H1 (cell line): Measurements from ENCODE around the gene BORCS6. TPM values are rescaled to one million over a fixed set of nuclear protein-coding genes. Genes with fewer than 3 reads are reported as not detected.

Source experiments
- ASH2L ChIP-seq: fragments of 200-600, 300-600 bp; sonication (generic); IDR thresholded peaks from one replicate; pipeline ENCODE4 v1.7.1; 2017; ENCODE audit warnings: low read length
- BRCA1 ChIP-seq: IDR thresholded peaks from 2 replicates; pipeline ENCODE4 v1.6.1; 2012; ENCODE audit warnings: low read depth, low read length, improper control_type of control experiment
- CBX5 ChIP-seq: fragments of 300-800, 300-1000 bp; sonication (generic); IDR thresholded peaks from 2 replicates; pipeline ENCODE4 v1.7.1; 2016; ENCODE audit warnings: antibody characterized with exemption, low read length, low read depth
- CEBPB ChIP-seq: IDR thresholded peaks from 2 replicates; pipeline ENCODE4 v1.6.1; 2012; ENCODE audit warnings: low read depth, low read length
- EP300 ChIP-seq, 2 experiments: IDR thresholded peaks; 1 replicate in 1 of 2; 2 replicates in 1 of 2; pipeline ENCODE4 v1.6.1; 2011 to 2012; ENCODE audit warnings: low read depth in 2 of 2, low read length in 2 of 2, mild to moderate bottlenecking in 2 of 2, borderline replicate concordance in 1 of 2, inconsistent platforms in 1 of 2, moderate library complexity in 1 of 2
- EZH2 ChIP-seq: fragments of 200-600 bp; sonication (generic); IDR thresholded peaks from 2 replicates; pipeline ENCODE4 v1.7.1; 2012; ENCODE audit warnings: low read depth, mild to moderate bottlenecking, moderate library complexity, low read length, inconsistent platforms; ENCODE audit not compliant: severe bottlenecking
- JUND ChIP-seq: IDR thresholded peaks from 2 replicates; pipeline ENCODE4 v1.6.1; 2011; ENCODE audit warnings: mild to moderate bottlenecking, improper control_type of control experiment, low read length
- KDM1A ChIP-seq: fragments of 200-600, 300-600 bp; sonication (generic); IDR thresholded peaks from 2 replicates; pipeline ENCODE4 v1.7.1; 2016; ENCODE audit warnings: mild to moderate bottlenecking, low read length, borderline replicate concordance
- KDM4A ChIP-seq: IDR thresholded peaks from one replicate; pipeline ENCODE4 v1.7.1; 2012; ENCODE audit warnings: low read depth, mild to moderate bottlenecking, moderate library complexity, low read length, inconsistent platforms; ENCODE audit not compliant: severe bottlenecking
- KDM5A ChIP-seq: fragments of 200-600 bp; IDR thresholded peaks from 2 replicates; pipeline ENCODE4 v1.7.1; 2012; ENCODE audit warnings: mild to moderate bottlenecking, low read length, inconsistent platforms, mixed read lengths
- MAFK ChIP-seq: IDR thresholded peaks from 2 replicates; pipeline ENCODE4 v1.6.1; 2012; ENCODE audit warnings: low read depth, mild to moderate bottlenecking, improper control_type of control experiment, low read length
- POLR2AphosphoS5 ChIP-seq: IDR thresholded peaks from 2 replicates; pipeline ENCODE4 v1.6.1; 2011; ENCODE audit warnings: low read depth, low read length
- POU5F1 ChIP-seq: IDR thresholded peaks from 2 replicates; pipeline ENCODE4 v1.6.1; 2011; ENCODE audit warnings: low read depth, mild to moderate bottlenecking, low read length, moderate library complexity
- SIN3A ChIP-seq, 2 experiments: IDR thresholded peaks in 1 of 2; conservative IDR thresholded peaks in 1 of 2; 2 replicates each; pipeline ENCODE4 v1.6.1; 2011 to 2012; ENCODE audit warnings: low read length in 2 of 2, improper control_type of control experiment in 1 of 2, low read depth in 1 of 2, mild to moderate bottlenecking in 1 of 2
- SP1 ChIP-seq: IDR thresholded peaks from 2 replicates; pipeline ENCODE4 v1.6.1; 2011; ENCODE audit warnings: low read depth, low read length
- SUZ12 ChIP-seq: fragments of 200-600 bp; sonication (generic); IDR thresholded peaks from 2 replicates; pipeline ENCODE4 v1.6.1; 2012; ENCODE audit warnings: mild to moderate bottlenecking, inconsistent platforms, low read length, moderate library complexity, mixed read lengths
- ZNF274 ChIP-seq: IDR thresholded peaks from 2 replicates; pipeline ENCODE4 v1.7.0; 2012; ENCODE audit warnings: low read length, borderline replicate concordance; ENCODE audit errors: extremely low read depth
- polyA plus RNA-seq, 7 experiments: library from polyadenylated mRNA; depleted of rRNA in 3 of 7; stranded (reverse) in 5 of 7; unstranded in 2 of 7; fragments of >200 nt in 5 of 7; fragments of 200-250 nt in 2 of 7; gene quantifications; 1 replicate in 5 of 7; 2 replicates in 1 of 7; 4 replicates in 1 of 7; pipeline versions ENCODE4 v1.2.1 to v1.2.3, GENCODE V29; 2011 to 2013; ENCODE audit warnings: missing spikeins in 2 of 7, mixed read lengths in 2 of 7
- total RNA-seq: library from RNA; stranded (reverse); fragmentation: NEBNext Ultra II Directional; extraction: Animal tissue kit (Norgen Biotek cat#: 25700); gene quantifications from 2 replicates; pipeline ENCODE4 v1.2.1, GENCODE V29; 2021
- TF ChIP-seq, protein P1 (sequence below), 3 experiments: IDR thresholded peaks; 1 replicate in 2 of 3; 2 replicates in 1 of 3; pipeline versions ENCODE4 v1.5.1 to v1.6.1; 2011; ENCODE audit warnings: low read length in 3 of 3, mild to moderate bottlenecking in 3 of 3, inconsistent platforms in 2 of 3, low read depth in 1 of 3, moderate library complexity in 1 of 3; ENCODE audit not compliant: insufficient read depth in 1 of 3; ENCODE audit errors: control extremely low read depth in 1 of 3
- TF ChIP-seq, protein P2 (sequence below): IDR thresholded peaks from 2 replicates; pipeline ENCODE4 v1.6.1; 2011; ENCODE audit warnings: low read depth, mild to moderate bottlenecking, low read length; ENCODE audit not compliant: insufficient read depth

BORCS6 gene
- total and polyA plus RNA-seq, 2 of the 8 experiments (the other 6 are each of a cell fraction or from before 2014, with no cell fraction given) = 3.3 to 3.6 TPM

DNA sequence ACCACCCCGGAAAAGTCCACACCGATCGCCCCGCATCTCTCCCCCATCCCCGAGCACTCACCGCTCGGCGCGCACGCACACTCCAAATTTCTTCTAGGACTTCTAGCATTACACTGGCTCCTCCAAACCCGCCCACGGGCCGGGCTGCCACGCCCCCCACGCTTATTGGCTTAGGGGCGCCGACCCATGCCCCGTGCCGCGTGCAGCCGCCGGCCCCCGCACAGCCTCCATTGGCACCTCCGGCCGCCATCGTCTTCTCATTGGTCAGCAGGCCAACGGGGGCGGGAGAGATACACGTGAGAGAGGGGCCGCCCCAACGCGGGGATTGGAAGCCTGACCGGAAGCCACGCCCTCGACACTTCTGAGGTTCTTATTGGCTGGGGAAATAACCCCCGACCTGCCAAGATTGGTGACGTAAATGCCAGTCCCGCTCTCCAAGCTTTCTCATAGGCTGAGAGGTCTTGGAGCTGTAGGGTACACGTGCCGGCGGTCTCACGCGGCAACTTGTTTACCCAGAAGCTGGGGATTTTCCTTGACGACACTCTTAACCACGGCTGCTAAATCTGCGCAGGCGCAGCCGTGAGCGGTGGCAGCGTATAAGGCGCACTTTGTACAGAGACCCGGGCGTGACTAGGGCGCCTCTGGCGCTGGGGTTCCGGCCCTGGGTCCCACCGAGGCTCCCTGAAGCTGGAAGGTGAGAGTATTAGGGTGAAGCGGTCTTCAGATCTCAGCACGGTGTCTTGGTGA lies 33.6 kb downstream of the BORCS6 start (continued):
- TF ChIP-seq, protein P1, sequence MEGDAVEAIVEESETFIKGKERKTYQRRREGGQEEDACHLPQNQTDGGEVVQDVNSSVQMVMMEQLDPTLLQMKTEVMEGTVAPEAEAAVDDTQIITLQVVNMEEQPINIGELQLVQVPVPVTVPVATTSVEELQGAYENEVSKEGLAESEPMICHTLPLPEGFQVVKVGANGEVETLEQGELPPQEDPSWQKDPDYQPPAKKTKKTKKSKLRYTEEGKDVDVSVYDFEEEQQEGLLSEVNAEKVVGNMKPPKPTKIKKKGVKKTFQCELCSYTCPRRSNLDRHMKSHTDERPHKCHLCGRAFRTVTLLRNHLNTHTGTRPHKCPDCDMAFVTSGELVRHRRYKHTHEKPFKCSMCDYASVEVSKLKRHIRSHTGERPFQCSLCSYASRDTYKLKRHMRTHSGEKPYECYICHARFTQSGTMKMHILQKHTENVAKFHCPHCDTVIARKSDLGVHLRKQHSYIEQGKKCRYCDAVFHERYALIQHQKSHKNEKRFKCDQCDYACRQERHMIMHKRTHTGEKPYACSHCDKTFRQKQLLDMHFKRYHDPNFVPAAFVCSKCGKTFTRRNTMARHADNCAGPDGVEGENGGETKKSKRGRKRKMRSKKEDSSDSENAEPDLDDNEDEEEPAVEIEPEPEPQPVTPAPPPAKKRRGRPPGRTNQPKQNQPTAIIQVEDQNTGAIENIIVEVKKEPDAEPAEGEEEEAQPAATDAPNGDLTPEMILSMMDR (IDR thresholded peaks at IDR 0.05; ENCODE audit: control extremely low read depth in 1 of 3, insufficient read depth in 1 of 3, low read depth in 1 of 3, low read length in 3 of 3) = peak in 1 of 3 experiments; percentile 9; a peak in 1 of 4 replicates
- TF ChIP-seq CEBPB = no peak
- no peak for TF ChIP-seq ZNF274
- TF ChIP-seq KDM1A = no peak
- no peak for TF ChIP-seq KDM5A
- TF ChIP-seq MAFK = no peak
- TF ChIP-seq CBX5 = no peak
- TF ChIP-seq EZH2 = no peak
- TF ChIP-seq SP1 = peak; percentile 98
- TF ChIP-seq ASH2L = peak; percentile 62
- peak; percentile 82 for TF ChIP-seq POLR2AphosphoS5
- no peak for TF ChIP-seq KDM4A
- peak in 1 of 2 experiments; percentile 63; a peak in 1 of 3 replicates for TF ChIP-seq EP300 (IDR thresholded peaks at IDR 0.05; ENCODE audit: borderline replicate concordance in 1 of 2, low read depth in 2 of 2, low read length in 2 of 2)
- no peak for TF ChIP-seq POU5F1
- no peak for TF ChIP-seq BRCA1
- TF ChIP-seq, protein P2, sequence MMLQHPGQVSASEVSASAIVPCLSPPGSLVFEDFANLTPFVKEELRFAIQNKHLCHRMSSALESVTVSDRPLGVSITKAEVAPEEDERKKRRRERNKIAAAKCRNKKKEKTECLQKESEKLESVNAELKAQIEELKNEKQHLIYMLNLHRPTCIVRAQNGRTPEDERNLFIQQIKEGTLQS = no peak
- peak; percentile 34 to 55; a peak in 2 of 4 replicates for TF ChIP-seq SIN3A (conservative IDR thresholded peaks at IDR 0.05 in 1 of 2, IDR thresholded peaks at IDR 0.05 in 1 of 2; ENCODE audit: low read depth in 1 of 2, low read length in 2 of 2)
- TF ChIP-seq SUZ12 = no peak
- TF ChIP-seq JUND = peak; percentile 63; the same call in 1 of the 2 replicates
